Large intestine (tissue), 3 donors: Measurements from ENCODE around the gene SCAP. TPM values are rescaled to one million over a fixed set of nuclear protein-coding genes. Genes with fewer than 3 reads are reported as not detected.
"Not testable (repeated sequence)": the region's sequence is repeated elsewhere in the genome, so short reads cannot be mapped to it uniquely, and the experiment has no call there.

Source experiments
- DNase-seq, 2 donors: peaks; one replicate each; pipeline versions ENCODE4 v3.0.0 to v3.0.0-alpha.2; 2013
- H3K27ac ChIP-seq: one replicate; pipeline ENCODE4 v1.5.1; 2013; ENCODE audit warnings: low read length
- H3K27me3 ChIP-seq: 2 replicates; pipeline ENCODE4 v1.6.1; 2013; ENCODE audit warnings: low read length; ENCODE audit not compliant: control insufficient read depth, insufficient read depth
- H3K36me3 ChIP-seq: 2 replicates; pipeline ENCODE4 v1.6.1; 2013; ENCODE audit warnings: low read length; ENCODE audit not compliant: control insufficient read depth, insufficient read depth
- H3K4me1 ChIP-seq: one replicate; pipeline ENCODE4 v1.6.1; 2013; ENCODE audit warnings: low read length; ENCODE audit not compliant: control insufficient read depth, insufficient read depth
- H3K4me3 ChIP-seq: one replicate; pipeline ENCODE4 v1.5.1; 2013; ENCODE audit warnings: low read length
- H3K9me3 ChIP-seq: one replicate; pipeline ENCODE4 v1.6.1; 2013; ENCODE audit warnings: mild to moderate bottlenecking, low read depth, low read length, moderate library complexity; ENCODE audit not compliant: control insufficient read depth
- WGBS: methylation state at CpG from one replicate; pipeline ENCODE4 v1.1.5; 2013; ENCODE audit warnings: low lambda C conversion rate; ENCODE audit not compliant: insufficient coverage; 5-methylcytosine and 5-hydroxymethylcytosine counted together
- polyA plus RNA-seq: library from polyadenylated mRNA; unstranded; fragments of 120-200 nt; gene quantifications from one replicate; pipeline ENCODE4 v1.2.1, GENCODE V29; 2013

Gene SCAP
- polyA plus RNA-seq, 1 donor = 64.4 TPM

DNA sequence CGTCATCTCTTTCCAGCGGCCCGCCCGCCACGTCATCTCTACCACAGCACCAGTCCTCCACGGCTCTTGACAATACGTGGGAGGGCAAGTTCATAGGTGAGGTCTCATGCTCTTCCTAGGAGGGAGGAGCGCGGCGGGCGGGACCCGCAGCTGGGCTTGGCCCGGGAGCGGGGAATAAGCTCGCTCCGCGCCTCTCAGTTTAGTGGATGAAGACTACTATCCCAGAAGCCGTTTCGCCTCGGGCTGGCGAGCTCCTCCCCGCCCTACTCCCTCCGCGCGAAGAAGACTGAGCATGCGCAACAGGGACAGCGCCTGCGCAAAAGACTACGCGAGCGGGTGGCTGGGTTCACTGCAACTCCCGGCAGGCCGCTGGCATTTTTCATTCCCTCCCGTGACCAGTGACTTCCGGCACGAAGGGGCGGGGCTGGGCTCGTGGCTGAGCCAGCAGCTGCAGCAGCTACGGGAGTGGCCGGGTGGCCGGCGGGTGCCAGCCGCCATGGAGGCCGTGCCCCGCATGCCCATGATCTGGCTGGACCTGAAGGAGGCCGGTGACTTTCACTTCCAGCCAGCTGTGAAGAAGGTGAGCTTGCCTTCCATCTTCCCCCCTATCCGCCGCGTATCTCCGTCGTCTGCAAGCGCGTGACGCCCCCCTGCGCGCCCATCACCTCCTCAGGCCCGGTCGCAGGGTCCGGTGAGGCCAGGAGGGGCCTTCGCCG, 95.0 kb downstream of the SCAP start, which contains the start of gene PTPN23:
Gene PTPN23, plus strand, starts transcription at position 421 of the 716 bp plus-strand sequence. Its CDS starts 76 bp downstream, at position 497.
- H3K4me1 ChIP-seq = peaks cover 24% of the 10 kb centered on the region
- H3K27ac ChIP-seq = peak within 1 kb of the TSS; percentile 100
- no CpG with 5 or more reads among the region's 61 CpGs for WGBS
- H3K27me3 ChIP-seq = no peaks in the 10 kb centered on the region
- peaks cover 2% of the 10 kb centered on the region for H3K36me3 ChIP-seq
- H3K9me3 ChIP-seq = no peaks in the 10 kb centered on the region
- peak within 1 kb of the TSS; percentile 97 for H3K4me3 ChIP-seq
- DNase-seq = peak; percentile 100

GRCh38 chr3:47380026-47380600, 95.6 kb downstream of the SCAP start:
- WGBS = no CpG with 5 or more reads among the region's 23 CpGs
- H3K9me3 ChIP-seq = no peaks in the 10 kb centered on the region
- H3K4me3 ChIP-seq = peak overlapping the region; percentile 97
- peaks cover 2% of the 10 kb centered on the region for H3K36me3 ChIP-seq
- H3K27me3 ChIP-seq = no peaks in the 10 kb centered on the region
- H3K27ac ChIP-seq = peak overlapping the region; percentile 100
- no peak for DNase-seq
- H3K4me1 ChIP-seq = peaks cover 18% of the 10 kb centered on the region

DNA sequence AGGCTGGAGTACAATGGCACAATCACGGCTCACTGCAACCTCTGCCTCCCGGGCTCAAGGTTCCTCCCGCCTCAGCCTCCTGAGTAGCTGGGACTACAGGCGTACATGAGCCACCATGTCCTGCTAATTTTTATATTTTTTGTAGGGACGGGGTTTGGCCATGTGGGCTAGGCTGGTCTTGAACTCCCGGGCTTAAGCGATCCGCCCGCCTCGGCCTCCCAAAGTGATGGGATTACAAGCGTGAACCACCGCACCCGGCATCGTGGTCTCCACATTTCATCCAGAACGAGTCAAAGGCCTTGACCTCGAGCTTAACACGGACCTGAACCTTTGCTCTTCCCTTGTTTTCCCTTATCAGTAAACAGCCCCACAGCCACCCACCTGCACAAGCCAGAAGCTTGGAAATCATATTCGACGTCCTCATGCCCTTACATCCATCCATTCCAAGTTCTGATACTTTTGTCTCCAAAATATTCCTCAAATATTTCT, 96.3 kb downstream of the SCAP start:
- Histone ChIP-seq H3K27me3 (no peaks in the 10 kb centered on the region), H3K4me3 (peak overlapping the region; percentile 97), H3K4me1 (peaks cover 18% of the 10 kb centered on the region), H3K9me3 (no peaks in the 10 kb centered on the region), H3K27ac (peak overlapping the region; percentile 100), H3K36me3 (no peaks in the 10 kb centered on the region)
- DNase-seq = peak; percentile 22 to 58
- WGBS = 33% methylated on average over 4 of the region's 19 CpGs

DNA sequence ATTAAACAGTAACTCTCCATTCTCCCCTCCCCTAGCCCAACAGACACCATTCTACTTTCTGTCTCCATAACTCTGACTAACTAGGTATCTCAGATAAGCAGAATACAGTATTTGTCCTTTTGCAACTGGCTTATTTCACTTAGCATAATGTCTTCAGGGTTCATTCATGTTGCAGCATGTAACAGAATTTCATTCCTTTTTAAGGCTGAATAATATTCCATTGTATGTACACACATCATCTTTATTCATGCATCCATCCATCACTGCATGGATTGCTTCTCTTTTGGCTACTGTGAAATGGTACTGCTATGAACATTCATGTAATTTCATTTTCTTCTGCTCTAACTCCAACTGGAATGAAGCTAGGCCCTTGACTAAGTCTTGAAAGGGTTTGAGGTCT, 96.9 kb downstream of the SCAP start:
- Histone ChIP-seq H3K27ac (peak overlapping the region; percentile 100), H3K36me3 (no peaks in the 10 kb centered on the region), H3K4me1 (peaks cover 18% of the 10 kb centered on the region), H3K9me3 (no peaks in the 10 kb centered on the region), H3K27me3 (no peaks in the 10 kb centered on the region), H3K4me3 (no peak overlapping the region)
- no peak for DNase-seq

DNA sequence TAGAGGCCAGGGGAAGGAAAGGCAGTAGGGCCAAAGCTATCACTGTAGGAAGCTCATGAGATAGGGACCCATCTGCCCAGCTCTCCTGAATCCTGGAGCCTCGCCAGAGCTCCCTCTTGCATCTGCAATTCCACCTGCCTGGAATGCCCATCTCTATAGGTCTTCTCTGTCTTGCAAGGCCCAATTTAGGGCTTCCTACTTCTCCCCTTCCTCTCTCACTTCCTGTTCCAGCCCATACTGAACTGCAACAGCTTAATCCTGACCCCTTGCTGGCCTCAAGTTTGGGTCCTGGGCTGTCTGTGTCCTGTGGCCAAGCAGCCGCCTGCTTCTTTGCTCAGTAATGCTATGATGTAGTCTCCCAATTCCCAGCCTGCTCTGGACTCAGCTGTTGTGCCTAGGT, 98.6 kb downstream of the SCAP start:
- no peak overlapping the region for H3K27ac ChIP-seq
- H3K4me3 ChIP-seq = no peak overlapping the region
- H3K9me3 ChIP-seq = no peaks in the 10 kb centered on the region
- H3K27me3 ChIP-seq = no peaks in the 10 kb centered on the region
- no CpG with 5 or more reads among the region's 2 CpGs for WGBS
- no peaks in the 10 kb centered on the region for H3K36me3 ChIP-seq
- no peak for DNase-seq
- peaks cover 12% of the 10 kb centered on the region for H3K4me1 ChIP-seq

GRCh38 chr3:47376393-47376792, 99.3 kb downstream of the SCAP start:
- H3K4me3 ChIP-seq = no peak overlapping the region
- no peaks in the 10 kb centered on the region for H3K36me3 ChIP-seq
- no CpG with 5 or more reads among the region's 3 CpGs for WGBS
- H3K27ac ChIP-seq = no peak overlapping the region
- H3K4me1 ChIP-seq = peaks cover 8% of the 10 kb centered on the region
- H3K27me3 ChIP-seq = no peaks in the 10 kb centered on the region
- DNase-seq = no peak
- no peaks in the 10 kb centered on the region for H3K9me3 ChIP-seq

DNA sequence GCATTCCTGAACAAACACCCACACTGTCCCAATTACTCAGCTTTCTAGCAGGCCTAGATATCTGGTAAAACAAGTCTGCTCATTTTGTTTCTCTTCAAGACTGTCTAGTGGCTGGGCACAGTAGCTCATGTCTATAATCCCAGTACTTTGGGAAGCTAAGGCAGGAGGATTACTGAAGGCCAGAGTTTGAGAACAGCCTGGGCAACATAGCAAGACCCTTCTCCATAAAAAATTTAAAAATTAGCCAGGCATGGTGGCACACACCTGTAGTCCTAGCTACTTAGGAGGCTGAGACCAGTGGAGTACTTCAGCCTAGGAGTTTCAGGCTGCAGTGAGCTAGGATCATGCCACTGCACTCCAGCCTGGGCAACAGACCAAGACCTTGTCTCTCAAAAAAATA, 101.2 kb downstream of the SCAP start:
- Histone ChIP-seq H3K27ac (no peak overlapping the region), H3K4me1 (peaks cover 9% of the 10 kb centered on the region)

GRCh38 chr3:47370887-47371697, 104.6 kb downstream of the SCAP start:
- Histone ChIP-seq H3K27me3 (no peaks in the 10 kb centered on the region), H3K4me3 (no peak overlapping the region), H3K27ac (no peak overlapping the region), H3K4me1 (peaks cover 4% of the 10 kb centered on the region), H3K36me3 (no peaks in the 10 kb centered on the region), H3K9me3 (no peaks in the 10 kb centered on the region)
- WGBS = no CpG with 5 or more reads among the region's 13 CpGs
- DNase-seq = no peak

More for the DNA sequence above, 101.2 kb downstream of the SCAP start:
- H3K9me3 ChIP-seq = no peaks in the 10 kb centered on the region
- H3K4me3 ChIP-seq = no peak overlapping the region
- no peak for DNase-seq
- no peaks in the 10 kb centered on the region for H3K27me3 ChIP-seq
- no peaks in the 10 kb centered on the region for H3K36me3 ChIP-seq

GRCh38 chr3:47370020-47370419, 105.7 kb downstream of the SCAP start:
- not testable (repeated sequence) for H3K4me3 ChIP-seq, H3K27ac ChIP-seq, DNase-seq, H3K9me3 ChIP-seq, H3K27me3 ChIP-seq, H3K4me1 ChIP-seq, H3K36me3 ChIP-seq
- WGBS = no CpG with 5 or more reads among the region's 8 CpGs

DNA sequence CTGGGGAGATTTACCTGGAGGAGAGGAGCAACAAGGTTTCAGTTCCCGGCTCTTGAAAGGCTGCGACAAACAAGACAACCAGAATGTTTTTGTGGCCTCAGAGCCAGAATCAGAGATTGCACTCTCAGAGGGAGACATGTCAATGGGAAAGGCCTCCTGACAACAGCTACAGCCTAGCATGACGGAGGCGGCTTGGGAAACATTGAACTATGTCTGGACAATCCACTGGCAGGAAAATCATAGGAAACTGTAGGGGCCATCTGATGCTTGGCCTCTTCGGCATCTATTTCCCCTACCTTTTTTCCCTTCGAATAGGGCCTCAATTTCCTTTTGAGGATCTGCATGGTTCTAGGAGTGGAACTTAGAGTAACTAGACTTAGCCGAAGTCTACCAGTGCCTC, 108.1 kb downstream of the SCAP start:
- no peaks in the 10 kb centered on the region for H3K9me3 ChIP-seq
- DNase-seq = no peak
- H3K36me3 ChIP-seq = no peaks in the 10 kb centered on the region
- no CpG with 5 or more reads among the region's 7 CpGs for WGBS
- no peak overlapping the region for H3K27ac ChIP-seq
- peaks cover 4% of the 10 kb centered on the region for H3K4me1 ChIP-seq
- H3K27me3 ChIP-seq = no peaks in the 10 kb centered on the region
- H3K4me3 ChIP-seq = no peak overlapping the region
